ENCODE measurements around the gene NEMF.
"Not testable (repeated sequence)": the region's sequence is repeated elsewhere in the genome, so short reads cannot be mapped to it uniquely, and the experiment has no call there.

NEMF gene

DNA sequence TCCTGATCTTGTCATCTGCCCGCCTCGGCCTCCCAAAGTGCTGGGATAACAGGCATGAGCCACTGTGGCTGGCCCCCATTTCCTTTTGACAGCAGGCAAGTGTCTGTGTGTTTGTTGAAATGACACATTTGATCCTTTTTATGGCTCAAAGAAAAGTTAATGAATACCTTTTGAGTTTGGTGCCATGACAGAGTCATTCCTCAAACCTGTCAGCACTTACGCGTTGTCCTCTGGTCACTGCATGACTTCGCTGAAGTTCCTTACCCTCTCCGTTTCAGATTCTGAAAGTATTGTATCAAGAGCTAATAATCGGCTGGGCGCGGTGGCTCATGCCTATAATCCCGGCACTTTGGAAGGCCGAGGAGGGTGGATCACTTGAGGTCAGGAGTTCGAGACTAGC, 32.4 kb downstream of the NEMF start:
- Histone ChIP-seq H3K36me3 (ENCODE audit: control insufficient read depth in 1 of 2, insufficient read depth in 2 of 2, low read length in 2 of 2) (peaks cover 18 to 62% of the 10 kb centered on the region in 2 donors), H3K4me3 (ENCODE audit: low read depth in 1 of 2, low read length in 2 of 2) (no peak overlapping the region), H3K9ac (ENCODE audit: low read depth in 1 of 2, low read length in 2 of 2) (no peak overlapping the region), H3K27ac (ENCODE audit: low read depth, low read length) (no peak overlapping the region), H3K4me1 (ENCODE audit: control insufficient read depth in 1 of 2, insufficient read depth in 2 of 2, low read length in 2 of 2) (no peaks in the 10 kb centered on the region), H3K9me3 (ENCODE audit: control insufficient read depth in 1 of 2, low read length in 2 of 2) (peaks cover 0 to 5% of the 10 kb centered on the region in 2 donors), H3K27me3 (ENCODE audit: control insufficient read depth in 1 of 2, insufficient read depth in 2 of 2, low read length in 2 of 2) (no peaks in the 10 kb centered on the region)

DNA sequence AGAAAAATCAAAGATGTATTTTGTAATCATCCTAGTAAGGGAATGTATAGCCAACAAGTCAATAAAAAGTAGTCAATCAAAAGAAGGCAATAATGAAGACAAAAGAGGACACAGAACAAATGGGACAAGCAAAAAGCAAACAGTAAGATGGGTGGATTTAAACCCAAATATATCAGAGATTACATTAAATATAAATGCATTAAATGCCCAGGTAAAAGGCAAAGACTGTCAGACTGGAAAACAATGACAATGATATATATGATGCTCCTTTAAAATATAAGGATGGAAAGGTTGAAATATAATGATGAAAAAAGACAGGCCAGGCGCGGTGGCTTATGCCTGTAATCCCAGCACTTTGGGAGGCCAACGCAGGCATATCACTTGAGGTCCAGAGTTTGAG, 35.7 kb downstream of the NEMF start:
- no peak overlapping the region for H3K4me3 ChIP-seq (ENCODE audit: low read depth in 1 of 2, low read length in 2 of 2)
- H3K9me3 ChIP-seq (ENCODE audit: control insufficient read depth in 1 of 2, low read length in 2 of 2) = peaks cover 0 to 5% of the 10 kb centered on the region in 2 donors
- no peak overlapping the region for H3K9ac ChIP-seq (ENCODE audit: low read depth in 1 of 2, low read length in 2 of 2)
- no peaks in the 10 kb centered on the region for H3K4me1 ChIP-seq (ENCODE audit: control insufficient read depth in 1 of 2, insufficient read depth in 2 of 2, low read length in 2 of 2)
- no peaks in the 10 kb centered on the region for H3K27me3 ChIP-seq (ENCODE audit: control insufficient read depth in 1 of 2, insufficient read depth in 2 of 2, low read length in 2 of 2)
- peaks cover 35 to 62% of the 10 kb centered on the region in 2 donors for H3K36me3 ChIP-seq (ENCODE audit: control insufficient read depth in 1 of 2, insufficient read depth in 2 of 2, low read length in 2 of 2)
- no peak overlapping the region for H3K27ac ChIP-seq (ENCODE audit: low read depth, low read length)

- not testable (repeated sequence) for H3K9me3 ChIP-seq (ENCODE audit: control insufficient read depth in 1 of 2, low read length in 2 of 2); H3K27ac ChIP-seq (ENCODE audit: low read depth, low read length); H3K4me3 ChIP-seq (ENCODE audit: low read depth in 1 of 2, low read length in 2 of 2); H3K4me1 ChIP-seq (ENCODE audit: control insufficient read depth in 1 of 2, insufficient read depth in 2 of 2, low read length in 2 of 2); H3K9ac ChIP-seq (ENCODE audit: low read depth in 1 of 2, low read length in 2 of 2); H3K27me3 ChIP-seq (ENCODE audit: control insufficient read depth in 1 of 2, insufficient read depth in 2 of 2, low read length in 2 of 2)
- peaks cover 35 to 69% of the 10 kb centered on the region in 2 donors for H3K36me3 ChIP-seq (ENCODE audit: control insufficient read depth in 1 of 2, insufficient read depth in 2 of 2, low read length in 2 of 2)
These were observed 36.5 kb downstream of the NEMF start for GRCh38 chr14:49816118-49816517.

DNA sequence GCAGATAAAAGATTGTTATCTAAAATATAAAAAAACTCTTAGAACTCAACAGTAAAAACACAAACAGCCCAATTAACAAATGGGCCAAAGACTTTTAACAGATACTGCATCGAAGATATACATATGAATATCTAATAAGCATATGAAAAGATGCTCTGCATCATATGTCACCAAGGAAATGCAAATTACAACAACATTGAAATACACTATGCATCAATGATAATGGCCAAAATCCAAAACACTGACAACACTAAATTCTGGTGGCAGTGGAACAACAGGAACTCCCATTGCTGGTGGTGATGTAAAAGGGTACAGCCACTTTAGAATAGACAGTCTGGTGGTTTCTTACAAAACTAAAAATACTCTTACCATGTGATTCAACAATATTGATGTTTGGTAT, 43.8 kb downstream of the NEMF start:
- H3K9ac ChIP-seq (ENCODE audit: low read depth in 1 of 2, low read length in 2 of 2) = no peak overlapping the region
- H3K36me3 ChIP-seq (ENCODE audit: control insufficient read depth in 1 of 2, insufficient read depth in 2 of 2, low read length in 2 of 2) = peaks cover 19 to 65% of the 10 kb centered on the region in 2 donors
- H3K9me3 ChIP-seq (ENCODE audit: control insufficient read depth in 1 of 2, low read length in 2 of 2) = no peaks in the 10 kb centered on the region
- no peak overlapping the region for H3K4me3 ChIP-seq (ENCODE audit: low read depth in 1 of 2, low read length in 2 of 2)
- H3K27ac ChIP-seq (ENCODE audit: low read depth, low read length) = no peak overlapping the region
- no peaks in the 10 kb centered on the region for H3K27me3 ChIP-seq (ENCODE audit: control insufficient read depth in 1 of 2, insufficient read depth in 2 of 2, low read length in 2 of 2)
- no peaks in the 10 kb centered on the region for H3K4me1 ChIP-seq (ENCODE audit: control insufficient read depth in 1 of 2, insufficient read depth in 2 of 2, low read length in 2 of 2)

- Histone ChIP-seq H3K9me3 (ENCODE audit: control insufficient read depth in 1 of 2, low read length in 2 of 2) (no peaks in the 10 kb centered on the region), H3K27me3 (ENCODE audit: control insufficient read depth in 1 of 2, insufficient read depth in 2 of 2, low read length in 2 of 2) (no peaks in the 10 kb centered on the region), H3K4me1 (ENCODE audit: control insufficient read depth in 1 of 2, insufficient read depth in 2 of 2, low read length in 2 of 2) (no peaks in the 10 kb centered on the region), H3K36me3 (ENCODE audit: control insufficient read depth in 1 of 2, insufficient read depth in 2 of 2, low read length in 2 of 2) (peaks cover 44 to 79% of the 10 kb centered on the region in 2 donors), H3K9ac (ENCODE audit: low read depth in 1 of 2, low read length in 2 of 2) (no peak overlapping the region), H3K27ac (ENCODE audit: low read depth, low read length) (no peak overlapping the region), H3K4me3 (ENCODE audit: low read depth in 1 of 2, low read length in 2 of 2) (no peak overlapping the region)
These were observed 56.6 kb downstream of the NEMF start for GRCh38 chr14:49796025-49796424.

- Histone ChIP-seq H3K36me3 (ENCODE audit: control insufficient read depth in 1 of 2, insufficient read depth in 2 of 2, low read length in 2 of 2) (peaks cover 38 to 75% of the 10 kb centered on the region in 2 donors), H3K27ac (ENCODE audit: low read depth, low read length) (no peak overlapping the region), H3K9me3 (ENCODE audit: control insufficient read depth in 1 of 2, low read length in 2 of 2) (no peaks in the 10 kb centered on the region), H3K9ac (ENCODE audit: low read depth in 1 of 2, low read length in 2 of 2) (no peak overlapping the region), H3K4me3 (ENCODE audit: low read depth in 1 of 2, low read length in 2 of 2) (no peak overlapping the region), H3K4me1 (ENCODE audit: control insufficient read depth in 1 of 2, insufficient read depth in 2 of 2, low read length in 2 of 2) (no peaks in the 10 kb centered on the region), H3K27me3 (ENCODE audit: control insufficient read depth in 1 of 2, insufficient read depth in 2 of 2, low read length in 2 of 2) (no peaks in the 10 kb centered on the region)
These were observed 60.0 kb downstream of the NEMF start for GRCh38 chr14:49792618-49793017.

GRCh38 chr14:49786315-49786714, 66.3 kb downstream of the NEMF start:
- peaks cover 48 to 89% of the 10 kb centered on the region in 2 donors for H3K36me3 ChIP-seq (ENCODE audit: control insufficient read depth in 1 of 2, insufficient read depth in 2 of 2, low read length in 2 of 2)
- no peak overlapping the region for H3K27ac ChIP-seq (ENCODE audit: low read depth, low read length)
- no peak overlapping the region for H3K9ac ChIP-seq (ENCODE audit: low read depth in 1 of 2, low read length in 2 of 2)
- H3K4me1 ChIP-seq (ENCODE audit: control insufficient read depth in 1 of 2, insufficient read depth in 2 of 2, low read length in 2 of 2) = no peaks in the 10 kb centered on the region
- no peaks in the 10 kb centered on the region for H3K9me3 ChIP-seq (ENCODE audit: control insufficient read depth in 1 of 2, low read length in 2 of 2)
- no peaks in the 10 kb centered on the region for H3K27me3 ChIP-seq (ENCODE audit: control insufficient read depth in 1 of 2, insufficient read depth in 2 of 2, low read length in 2 of 2)
- no peak overlapping the region for H3K4me3 ChIP-seq (ENCODE audit: low read depth in 1 of 2, low read length in 2 of 2)

DNA sequence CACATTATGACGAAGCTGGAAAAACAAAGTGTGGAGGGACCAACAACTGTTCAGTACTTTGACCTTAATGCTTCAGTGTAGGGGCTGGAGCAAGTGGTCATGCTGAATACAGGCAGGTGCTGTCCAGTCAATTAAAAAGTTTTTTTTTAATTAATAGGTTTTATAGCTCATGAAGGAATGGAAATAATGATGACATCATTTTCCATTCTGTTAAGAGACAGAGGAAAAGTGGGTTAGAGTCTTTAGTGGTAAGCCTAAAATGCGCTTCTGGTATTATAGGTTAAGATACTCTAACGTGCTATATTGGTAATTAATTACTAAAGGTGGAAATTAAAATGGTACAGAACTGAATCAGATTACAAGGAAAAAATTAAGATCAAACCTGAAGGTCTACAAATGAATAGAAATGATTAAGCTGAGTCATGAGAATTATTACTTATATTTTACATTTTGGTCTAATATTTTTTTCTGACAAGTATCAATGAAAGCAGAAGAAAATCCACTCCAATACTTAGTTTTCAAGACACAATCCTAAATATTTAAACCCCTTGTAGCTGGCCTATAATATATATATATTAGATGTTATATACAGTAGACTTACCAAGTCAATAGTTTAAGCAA, 69.1 kb downstream of the NEMF start:
- Histone ChIP-seq H3K36me3 (ENCODE audit: control insufficient read depth in 1 of 2, insufficient read depth in 2 of 2, low read length in 2 of 2) (peaks cover 48 to 96% of the 10 kb centered on the region in 2 donors), H3K4me1 (ENCODE audit: control insufficient read depth in 1 of 2, insufficient read depth in 2 of 2, low read length in 2 of 2) (no peaks in the 10 kb centered on the region), H3K27ac (ENCODE audit: low read depth, low read length) (no peak overlapping the region), H3K9ac (ENCODE audit: low read depth in 1 of 2, low read length in 2 of 2) (no peak overlapping the region), H3K4me3 (ENCODE audit: low read depth in 1 of 2, low read length in 2 of 2) (no peak overlapping the region), H3K27me3 (ENCODE audit: control insufficient read depth in 1 of 2, insufficient read depth in 2 of 2, low read length in 2 of 2) (no peaks in the 10 kb centered on the region), H3K9me3 (ENCODE audit: control insufficient read depth in 1 of 2, low read length in 2 of 2) (no peaks in the 10 kb centered on the region)

DNA sequence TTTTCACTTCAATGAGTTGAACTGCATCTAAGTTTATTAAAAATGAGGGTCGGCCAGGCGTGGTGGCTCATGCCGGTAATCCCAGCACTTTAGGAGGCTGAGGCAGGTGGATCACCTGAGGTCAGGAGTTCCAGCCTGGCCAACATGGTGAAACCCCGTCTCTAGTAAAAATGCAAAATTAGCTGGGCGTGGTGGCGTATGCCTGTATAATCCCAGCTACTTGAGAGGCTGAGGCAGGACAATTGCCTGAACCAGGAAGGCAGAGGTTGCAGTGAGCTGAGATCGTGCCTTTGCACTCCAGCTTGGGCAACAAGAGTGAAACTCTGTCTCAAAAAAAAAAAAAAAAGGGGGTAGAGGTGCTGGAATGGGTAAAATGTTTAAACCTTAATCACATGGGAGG, 71.5 kb downstream of the NEMF start:
- H3K27ac ChIP-seq (ENCODE audit: low read depth, low read length); H3K9me3 ChIP-seq (ENCODE audit: control insufficient read depth in 1 of 2, low read length in 2 of 2): not testable (repeated sequence)

DNA sequence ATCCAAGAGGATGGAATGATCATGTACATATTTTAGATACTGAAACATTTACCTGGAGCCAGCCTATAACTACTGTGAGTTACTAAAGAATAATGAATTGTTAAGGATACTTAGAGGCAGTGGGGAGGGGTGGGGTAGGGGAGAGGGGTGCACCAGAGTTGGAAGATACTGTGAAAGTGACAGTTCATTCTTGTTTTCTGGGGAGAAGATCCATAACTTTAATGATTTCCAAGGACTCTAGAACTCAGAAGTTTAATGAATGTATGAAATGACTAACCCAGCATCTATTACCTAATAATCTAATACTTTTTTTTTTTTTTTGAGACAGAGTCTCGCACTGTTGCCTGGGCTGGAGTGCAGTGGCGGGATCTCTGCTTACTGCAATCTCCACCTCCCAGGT, 74.2 kb downstream of the NEMF start:
- no peak overlapping the region for H3K4me3 ChIP-seq (ENCODE audit: low read depth in 1 of 2, low read length in 2 of 2)
- H3K36me3 ChIP-seq (ENCODE audit: control insufficient read depth in 1 of 2, insufficient read depth in 2 of 2, low read length in 2 of 2) = peaks cover 45 to 82% of the 10 kb centered on the region in 2 donors
- no peak overlapping the region for H3K9ac ChIP-seq (ENCODE audit: low read depth in 1 of 2, low read length in 2 of 2)
- H3K27me3 ChIP-seq (ENCODE audit: control insufficient read depth in 1 of 2, insufficient read depth in 2 of 2, low read length in 2 of 2) = no peaks in the 10 kb centered on the region
- no peaks in the 10 kb centered on the region for H3K4me1 ChIP-seq (ENCODE audit: control insufficient read depth in 1 of 2, insufficient read depth in 2 of 2, low read length in 2 of 2)
- H3K9me3 ChIP-seq (ENCODE audit: control insufficient read depth in 1 of 2, low read length in 2 of 2) = no peaks in the 10 kb centered on the region
- H3K27ac ChIP-seq (ENCODE audit: low read depth, low read length) = no peak overlapping the region

More for the DNA sequence above, 71.5 kb downstream of the NEMF start:
- not testable (repeated sequence) for H3K4me1 ChIP-seq (ENCODE audit: control insufficient read depth in 1 of 2, insufficient read depth in 2 of 2, low read length in 2 of 2); H3K9ac ChIP-seq (ENCODE audit: low read depth in 1 of 2, low read length in 2 of 2); H3K4me3 ChIP-seq (ENCODE audit: low read depth in 1 of 2, low read length in 2 of 2); H3K27me3 ChIP-seq (ENCODE audit: control insufficient read depth in 1 of 2, insufficient read depth in 2 of 2, low read length in 2 of 2)
- peaks cover 42 to 88% of the 10 kb centered on the region in 2 donors for H3K36me3 ChIP-seq (ENCODE audit: control insufficient read depth in 1 of 2, insufficient read depth in 2 of 2, low read length in 2 of 2)

DNA sequence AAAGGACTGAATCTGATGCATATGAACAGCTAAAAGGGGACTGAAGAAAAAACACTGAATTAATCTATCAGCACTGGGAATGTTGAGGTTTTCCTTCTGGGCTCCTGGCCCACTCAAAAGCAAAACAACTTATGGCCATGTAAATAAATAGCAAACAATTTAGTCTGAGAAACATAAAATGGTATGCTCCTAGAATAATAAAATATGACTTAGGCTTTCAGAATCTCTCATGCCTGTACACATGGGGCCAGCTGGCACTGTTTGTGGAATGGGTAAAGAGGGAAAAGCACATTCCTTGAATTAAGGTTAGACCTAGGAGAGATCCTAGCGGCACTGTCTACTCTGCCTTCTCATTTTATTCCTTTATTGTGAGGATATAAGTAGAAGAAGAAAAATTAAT, 78.5 kb downstream of the NEMF start:
- Histone ChIP-seq H3K9ac (ENCODE audit: low read depth in 1 of 2, low read length in 2 of 2) (no peak overlapping the region), H3K27ac (ENCODE audit: low read depth, low read length) (no peak overlapping the region), H3K36me3 (ENCODE audit: control insufficient read depth in 1 of 2, insufficient read depth in 2 of 2, low read length in 2 of 2) (peaks cover 24 to 39% of the 10 kb centered on the region in 2 donors), H3K4me3 (ENCODE audit: low read depth in 1 of 2, low read length in 2 of 2) (no peak overlapping the region), H3K4me1 (ENCODE audit: control insufficient read depth in 1 of 2, insufficient read depth in 2 of 2, low read length in 2 of 2) (peaks cover 12 to 24% of the 10 kb centered on the region in 2 donors), H3K27me3 (ENCODE audit: control insufficient read depth in 1 of 2, insufficient read depth in 2 of 2, low read length in 2 of 2) (no peaks in the 10 kb centered on the region), H3K9me3 (ENCODE audit: control insufficient read depth in 1 of 2, low read length in 2 of 2) (no peaks in the 10 kb centered on the region)
